Endothelial cell of umbilical vein (primary cell): ENCODE results near the gene GPR137C.

Source experiments
- EZH2 ChIP-seq: IDR thresholded peaks from 2 replicates; pipeline ENCODE4 v1.6.1; 2012; ENCODE audit warnings: borderline replicate concordance, low read depth, mild to moderate bottlenecking, moderate library complexity, low read length, inconsistent platforms; ENCODE audit not compliant: severe bottlenecking
- FOS ChIP-seq: IDR thresholded peaks from 2 replicates; pipeline ENCODE4 v1.6.1; 2011; ENCODE audit warnings: mild to moderate bottlenecking, low read length, moderate library complexity, borderline replicate concordance; ENCODE audit not compliant: insufficient read depth
- JUN ChIP-seq: IDR thresholded peaks from 2 replicates; pipeline ENCODE4 v1.6.1; 2011; ENCODE audit warnings: borderline replicate concordance, low read depth; ENCODE audit not compliant: insufficient read length, insufficient read depth
- MYC ChIP-seq: IDR thresholded peaks from one replicate; pipeline ENCODE4 v1.6.1; 2011; ENCODE audit warnings: mild to moderate bottlenecking, low read depth, low read length
- POLR2A ChIP-seq: IDR thresholded peaks from 2 replicates; pipeline ENCODE4 v1.6.1; 2012; ENCODE audit warnings: low read depth, mild to moderate bottlenecking, control low read depth, low read length
- POLR2AphosphoS5 ChIP-seq: IDR thresholded peaks from 2 replicates; pipeline ENCODE4 v1.6.1; 2012; ENCODE audit warnings: low read depth, mild to moderate bottlenecking, control low read depth, low read length, moderate library complexity; ENCODE audit not compliant: insufficient read depth
- TF ChIP-seq, protein P1 (sequence below), 2 donors: IDR thresholded peaks; 1 replicate in 1 of 2; 2 replicates in 1 of 2; pipeline ENCODE4 v1.5.1; 2011; ENCODE audit warnings: low read length in 2 of 2, mild to moderate bottlenecking in 2 of 2, moderate library complexity in 2 of 2, control low read depth in 1 of 2, inconsistent platforms in 1 of 2, low read depth in 1 of 2; ENCODE audit not compliant: insufficient read depth in 1 of 2; ENCODE audit errors: extremely low read depth in 1 of 2
- TF ChIP-seq, protein P2 (sequence below): IDR thresholded peaks from 2 replicates; pipeline ENCODE4 v1.6.1; 2011; ENCODE audit not compliant: insufficient read depth, insufficient read length

DNA sequence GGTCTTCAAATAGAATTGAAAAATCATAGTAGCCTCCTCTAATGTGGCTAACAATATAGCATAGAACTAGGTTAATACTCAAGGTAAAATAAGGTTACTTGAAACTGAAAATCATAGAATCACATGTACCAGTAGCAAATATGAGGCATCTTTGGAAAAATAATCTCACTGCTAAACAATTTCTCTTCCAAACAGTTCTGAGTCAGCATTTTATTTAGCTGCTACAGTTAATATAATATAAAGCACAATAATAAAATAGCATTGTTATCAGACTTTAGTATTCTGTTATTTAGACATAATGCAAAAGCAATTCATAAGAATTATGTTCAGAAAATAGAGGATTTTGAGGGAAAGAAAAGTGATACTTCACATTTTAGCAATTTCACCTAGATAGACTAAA, 107.7 kb downstream of the GPR137C start:
- TF ChIP-seq, protein P1, sequence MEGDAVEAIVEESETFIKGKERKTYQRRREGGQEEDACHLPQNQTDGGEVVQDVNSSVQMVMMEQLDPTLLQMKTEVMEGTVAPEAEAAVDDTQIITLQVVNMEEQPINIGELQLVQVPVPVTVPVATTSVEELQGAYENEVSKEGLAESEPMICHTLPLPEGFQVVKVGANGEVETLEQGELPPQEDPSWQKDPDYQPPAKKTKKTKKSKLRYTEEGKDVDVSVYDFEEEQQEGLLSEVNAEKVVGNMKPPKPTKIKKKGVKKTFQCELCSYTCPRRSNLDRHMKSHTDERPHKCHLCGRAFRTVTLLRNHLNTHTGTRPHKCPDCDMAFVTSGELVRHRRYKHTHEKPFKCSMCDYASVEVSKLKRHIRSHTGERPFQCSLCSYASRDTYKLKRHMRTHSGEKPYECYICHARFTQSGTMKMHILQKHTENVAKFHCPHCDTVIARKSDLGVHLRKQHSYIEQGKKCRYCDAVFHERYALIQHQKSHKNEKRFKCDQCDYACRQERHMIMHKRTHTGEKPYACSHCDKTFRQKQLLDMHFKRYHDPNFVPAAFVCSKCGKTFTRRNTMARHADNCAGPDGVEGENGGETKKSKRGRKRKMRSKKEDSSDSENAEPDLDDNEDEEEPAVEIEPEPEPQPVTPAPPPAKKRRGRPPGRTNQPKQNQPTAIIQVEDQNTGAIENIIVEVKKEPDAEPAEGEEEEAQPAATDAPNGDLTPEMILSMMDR (IDR thresholded peaks at IDR 0.05; ENCODE audit: extremely low read depth in 1 of 2, insufficient read depth in 1 of 2, low read depth in 1 of 2, low read length in 2 of 2) = no peak
- TF ChIP-seq EZH2 (no peak), POLR2AphosphoS5 (no peak), JUN (no peak), POLR2A (no peak), MYC (no peak), FOS (no peak)
- TF ChIP-seq, protein P2, sequence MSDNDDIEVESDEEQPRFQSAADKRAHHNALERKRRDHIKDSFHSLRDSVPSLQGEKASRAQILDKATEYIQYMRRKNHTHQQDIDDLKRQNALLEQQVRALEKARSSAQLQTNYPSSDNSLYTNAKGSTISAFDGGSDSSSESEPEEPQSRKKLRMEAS = no peak
